AG08395 (cell line): ENCODE measurements around the gene KDM2B.
A peak's percentile ranks its signal among the peaks of the same experiment; 100 is the strongest.
"Not testable (repeated sequence)": the region's sequence is repeated elsewhere in the genome, so short reads cannot be mapped to it uniquely, and the experiment has no call there.

ENCODE experiments used
- DNase-seq: peaks from one replicate; pipeline ENCODE4 v3.0.0; 2012; ENCODE audit warnings: mixed read lengths, low spot score

The KDM2B gene

DNA sequence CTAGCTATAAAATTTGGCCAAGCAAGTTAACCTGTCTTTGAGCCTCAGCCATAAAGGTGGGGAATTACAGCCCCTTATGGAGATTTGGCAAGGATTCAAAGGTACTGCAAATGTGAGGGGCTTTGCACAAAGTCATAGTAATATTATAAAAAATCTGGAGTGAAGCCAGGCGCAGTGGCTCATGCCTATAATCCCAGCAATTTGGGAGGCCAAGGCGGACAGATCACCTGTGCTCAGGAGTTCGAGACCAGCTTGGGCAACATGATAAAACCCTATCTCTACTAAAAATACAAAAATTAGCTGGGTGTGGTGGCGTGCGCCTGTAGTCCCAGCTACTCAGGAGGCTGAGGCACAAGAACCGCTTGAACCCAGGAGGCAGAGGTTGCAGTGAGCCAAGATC, 4.1 kb upstream of the KDM2B start:
- not testable (repeated sequence) for DNase-seq

DNA sequence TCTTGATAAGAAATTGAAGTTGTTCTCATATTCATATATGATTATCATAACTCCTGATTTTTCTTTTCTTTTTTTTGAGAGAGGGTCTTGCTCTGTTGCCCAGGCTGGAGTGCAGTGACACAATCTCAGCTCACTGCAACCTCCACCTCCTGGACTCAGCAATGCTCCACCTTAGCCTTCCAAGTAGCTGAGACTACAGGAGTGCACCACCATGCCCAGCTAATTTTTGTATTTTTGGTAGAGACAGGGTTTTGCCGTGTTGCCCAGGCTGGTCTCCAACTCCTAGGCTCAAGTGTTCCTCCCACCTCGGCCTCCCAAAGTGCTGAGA, 2.5 kb upstream of the KDM2B start:
- DNase-seq, result not testable (repeated sequence)

DNA sequence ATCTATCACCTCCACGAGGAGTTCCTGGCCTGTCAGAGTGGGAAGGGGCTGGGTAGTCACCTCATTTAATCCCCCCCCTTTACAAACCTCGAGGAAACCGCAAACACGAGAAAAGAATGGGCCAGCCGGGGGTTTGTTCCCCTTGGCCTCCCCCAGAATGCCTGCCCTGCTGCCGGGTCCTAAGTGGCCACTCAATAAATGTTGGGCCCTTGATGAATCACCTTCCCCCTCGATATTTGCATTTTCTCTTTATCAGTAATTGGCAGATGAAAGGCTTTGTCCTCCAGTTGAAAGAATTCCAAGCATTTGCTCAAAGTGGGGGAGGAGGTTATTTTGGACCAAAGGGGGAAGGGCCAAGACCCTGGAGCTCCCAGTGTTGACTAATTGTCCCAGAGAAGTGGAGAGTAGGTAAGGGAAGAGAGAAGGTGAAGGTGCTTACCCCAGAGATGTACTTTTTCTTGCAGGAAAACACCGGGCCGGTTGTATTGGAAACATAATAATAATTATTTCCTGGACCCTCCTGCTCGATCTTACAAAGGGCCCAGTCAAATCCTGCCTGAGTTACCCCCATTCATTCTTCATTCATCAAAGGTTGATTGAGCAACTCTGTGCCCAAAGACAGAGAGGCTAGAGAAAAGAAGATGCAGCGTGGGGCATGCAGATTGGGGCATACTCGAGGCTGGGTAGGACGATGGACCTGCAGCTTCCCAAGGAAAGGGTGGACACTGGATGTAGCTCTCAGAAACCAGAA, 1.9 kb upstream of the KDM2B start:
- DNase-seq, result no peak

GRCh38 chr12:121581686-121582429, 1.0 kb upstream of the KDM2B start:
- peak; percentile 67 for DNase-seq

DNA sequence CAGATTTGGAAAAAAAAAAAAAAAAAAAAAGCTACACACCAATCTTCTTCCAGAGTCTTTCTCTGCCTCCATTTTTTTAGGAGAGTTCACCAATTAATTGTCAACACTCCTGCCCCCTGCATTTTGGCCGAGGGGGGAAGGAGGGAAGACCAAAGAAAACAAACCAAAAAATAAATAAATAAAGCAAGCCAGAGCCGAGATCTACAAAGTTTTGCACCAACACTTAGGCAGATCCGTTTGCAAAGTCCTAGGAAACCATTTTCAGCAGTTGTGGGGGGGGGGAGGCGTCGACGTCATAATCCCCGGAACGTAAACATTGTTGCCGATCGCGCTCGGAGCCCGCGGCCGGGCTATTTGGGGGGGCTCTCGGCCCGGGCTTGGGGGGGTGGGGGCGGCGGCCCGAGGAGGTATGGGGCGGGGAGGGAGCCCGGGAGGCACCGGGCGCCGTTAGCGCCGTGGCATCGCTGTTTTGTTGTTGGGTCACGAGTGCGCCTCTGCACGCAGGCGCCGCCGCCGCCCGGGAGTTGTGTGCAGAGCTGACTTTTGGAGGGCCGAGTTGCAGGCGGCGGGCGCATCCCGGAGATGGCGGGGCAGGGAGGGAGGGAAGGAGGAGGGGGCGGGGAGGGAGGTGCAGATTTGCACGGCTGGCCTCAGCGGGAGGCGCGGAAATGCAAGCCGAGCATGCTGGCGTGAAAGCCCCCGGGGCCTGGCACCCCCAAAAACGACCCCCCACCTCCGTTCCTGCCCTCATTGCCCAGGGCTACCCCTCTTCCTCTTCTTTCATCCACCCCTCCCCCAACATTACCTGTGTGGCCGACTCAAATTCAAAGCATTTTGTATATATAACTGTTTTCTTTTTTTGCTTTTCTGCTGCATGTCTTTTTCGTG, 598 bp downstream of the KDM2B start:
- DNase-seq, result peak; percentile 55

DNA sequence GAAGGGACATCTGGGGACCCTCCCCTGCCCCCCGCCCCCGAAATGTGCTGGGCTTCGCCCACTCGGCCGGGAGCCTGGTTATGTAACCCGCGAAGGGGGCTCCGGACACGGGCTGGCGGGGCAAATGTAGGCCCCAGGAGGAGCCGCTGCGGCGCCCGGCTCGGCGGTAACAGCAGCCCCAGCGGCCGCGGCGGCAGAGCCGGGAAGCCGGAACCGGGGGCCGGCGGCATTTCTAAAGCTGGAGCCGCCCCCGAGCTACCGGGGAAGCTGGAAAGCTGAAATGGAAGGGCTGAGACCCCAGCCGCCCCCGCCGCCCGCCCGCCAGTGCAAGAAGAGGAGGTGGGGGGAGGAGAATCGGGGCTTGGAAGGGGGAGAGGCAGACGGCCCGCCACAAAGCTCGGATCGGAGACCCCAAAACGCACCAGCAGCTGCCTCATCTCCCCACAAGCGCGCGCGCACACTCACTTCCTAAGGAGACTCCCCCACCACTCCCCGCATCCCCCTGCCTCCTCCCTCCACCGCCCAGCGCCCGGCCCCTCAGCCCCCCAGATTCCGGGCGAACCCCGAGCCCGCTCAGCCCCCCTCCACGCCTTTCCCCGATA, 1.5 kb downstream of the KDM2B start:
- DNase-seq, result no peak

DNA sequence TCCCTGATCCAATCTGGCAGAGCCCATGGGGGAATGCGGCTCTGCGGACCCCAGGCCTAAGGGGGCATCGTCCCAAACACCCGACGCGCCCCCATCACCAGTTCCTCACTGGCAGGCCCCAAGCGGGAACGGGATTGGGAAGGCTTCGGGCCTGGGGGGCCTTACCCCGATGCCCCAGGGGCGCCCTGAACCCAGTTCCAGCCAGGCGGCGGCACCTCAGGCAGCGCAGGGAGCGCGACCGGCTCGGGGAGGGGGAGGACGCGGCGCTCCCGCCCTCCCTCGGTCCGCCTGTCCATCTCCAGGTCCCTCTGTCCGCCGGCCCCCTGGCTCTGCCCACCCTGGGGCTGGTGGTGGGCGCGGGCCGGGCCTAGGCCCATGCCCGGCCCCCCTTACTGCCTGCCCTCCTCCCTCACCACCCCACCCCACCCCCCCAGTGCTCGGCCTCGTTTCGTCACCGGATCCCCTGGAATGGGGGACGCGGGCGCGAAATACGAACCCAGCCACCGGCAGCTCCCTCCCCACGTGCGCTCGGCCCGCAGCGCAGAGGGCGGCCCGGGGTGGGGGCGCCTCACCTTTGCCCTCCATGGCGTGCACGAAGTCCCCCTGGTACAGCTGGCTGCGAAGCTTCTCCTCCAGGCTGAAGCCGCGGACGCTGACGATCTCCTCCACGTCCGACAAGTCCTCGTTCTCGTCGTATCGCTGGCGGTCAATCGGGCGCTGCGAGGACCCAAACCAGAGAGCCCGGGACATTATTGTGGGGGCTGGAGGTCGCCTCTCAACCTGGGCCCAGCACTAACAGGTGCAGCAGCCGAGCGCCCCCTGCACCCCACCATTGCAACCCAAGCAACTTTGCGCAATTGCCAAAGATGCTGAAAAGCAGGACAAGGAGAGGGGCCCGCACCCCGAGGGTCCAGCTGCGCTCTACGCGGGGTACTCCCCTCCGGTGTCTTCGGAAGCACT, 2.3 kb downstream of the KDM2B start:
- peak; percentile 69 for DNase-seq

DNA sequence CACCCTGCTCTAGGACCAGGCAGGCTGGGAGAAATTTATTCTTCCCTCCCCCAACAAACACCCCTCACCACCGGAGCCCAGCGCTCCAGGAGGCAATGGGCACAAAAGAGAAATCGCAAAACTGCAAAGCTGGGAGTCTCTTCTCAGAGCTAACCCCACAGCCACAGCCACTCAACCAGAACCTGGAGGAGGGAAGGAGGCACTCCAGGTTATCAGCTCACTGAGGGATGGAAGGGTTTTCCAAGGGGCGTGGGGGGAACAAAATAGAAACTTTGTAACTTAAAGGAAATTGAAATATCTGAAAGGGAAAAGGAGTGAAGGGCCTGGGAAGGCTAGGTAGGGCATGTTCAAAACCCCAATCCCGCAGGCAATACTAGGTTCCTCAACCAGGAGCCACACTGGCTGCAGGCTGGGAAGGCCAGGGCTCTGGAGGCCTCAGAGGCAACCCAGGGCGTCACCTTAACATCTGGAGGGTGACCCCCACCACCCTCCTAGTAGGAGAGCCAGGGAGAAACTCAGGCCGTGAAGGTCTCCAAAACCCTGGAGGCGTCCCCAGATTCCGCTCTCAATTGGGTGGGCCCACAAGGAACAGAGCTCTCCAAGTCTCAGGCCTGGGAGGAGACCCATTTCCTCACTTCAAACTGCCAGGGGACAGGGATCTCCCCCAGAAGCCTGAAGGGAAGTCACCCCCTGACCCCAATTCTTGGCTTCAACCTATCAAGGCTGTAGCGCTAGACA, 3.2 kb downstream of the KDM2B start:
- DNase-seq, result no peak

- DNase-seq, result peak; percentile 83
These were observed 3.9 kb downstream of the KDM2B start for GRCh38 chr12:121576851-121577391.

DNA sequence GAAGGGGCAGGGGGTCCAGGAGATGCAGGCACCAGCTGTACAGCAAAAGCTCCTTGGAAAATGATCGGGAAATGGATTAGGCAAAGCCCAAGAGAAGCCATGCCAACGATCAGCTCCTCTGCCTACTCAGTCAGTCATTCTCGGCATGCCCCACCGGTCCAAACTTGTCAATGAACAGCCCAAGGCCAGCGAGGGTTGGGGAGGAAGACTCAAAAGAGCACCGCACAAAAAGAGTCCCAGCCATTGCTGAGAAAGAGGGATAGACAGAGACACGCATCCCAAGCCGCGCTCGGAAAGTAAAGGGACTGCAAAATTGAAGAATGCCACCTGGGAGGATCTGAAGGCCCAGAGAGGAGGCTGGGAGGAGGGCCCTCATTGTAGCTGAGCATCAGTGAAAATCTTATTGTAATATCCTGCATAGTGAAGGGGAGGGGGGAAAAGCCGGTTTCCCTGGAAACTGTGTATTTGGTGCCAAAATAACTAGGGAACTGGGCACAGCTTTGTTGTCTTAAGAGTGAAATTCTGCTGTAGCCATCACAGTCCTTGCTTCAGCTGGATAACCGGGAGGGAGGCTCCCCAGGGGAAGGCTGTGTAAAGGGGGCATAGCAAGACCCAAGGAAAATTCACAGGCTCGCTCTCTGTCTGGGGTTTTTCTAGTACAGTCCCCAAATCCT, 4.7 kb downstream of the KDM2B start:
- no peak for DNase-seq

DNA sequence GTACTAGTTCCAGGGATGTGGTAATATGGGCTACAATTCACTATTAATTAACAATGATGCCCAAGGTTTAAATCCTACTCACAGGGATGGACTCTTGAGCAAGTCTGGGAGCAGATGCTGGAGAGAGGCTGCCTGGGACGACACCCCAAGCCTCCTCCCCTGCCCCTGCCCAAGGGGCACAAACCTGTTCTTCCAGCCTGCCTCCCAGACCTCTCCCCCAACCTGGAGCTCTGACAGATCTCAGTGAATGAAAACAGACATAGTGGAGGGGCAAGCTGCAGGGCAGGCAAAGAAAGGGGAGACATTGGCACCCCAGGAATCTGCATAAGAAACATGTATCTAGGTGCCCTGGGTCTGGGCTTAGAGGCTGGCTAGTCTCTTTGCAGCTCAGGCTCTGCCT, 5.8 kb downstream of the KDM2B start:
- no peak for DNase-seq

- no peak for DNase-seq
These were observed 6.8 kb downstream of the KDM2B start for GRCh38 chr12:121574025-121574424.

DNA sequence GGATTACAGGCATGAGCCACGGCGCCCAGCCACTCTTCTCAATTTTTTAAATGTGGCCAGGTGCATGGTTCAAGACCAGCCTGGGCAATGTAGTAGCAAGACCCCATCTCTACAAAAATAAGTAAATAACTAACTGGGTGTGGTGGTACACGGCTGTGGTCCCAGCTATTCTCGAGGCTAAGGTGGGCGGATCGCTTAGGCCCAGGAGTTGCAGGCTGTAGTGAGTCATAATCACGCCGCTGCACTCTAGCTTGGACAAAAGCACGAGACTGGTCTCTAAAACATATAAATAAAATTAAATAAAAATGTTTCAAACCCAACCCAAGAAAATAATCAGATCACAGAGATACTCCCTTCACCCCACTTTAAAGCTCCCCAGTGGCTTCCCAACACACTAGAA, 8.9 kb downstream of the KDM2B start:
- DNase-seq, result no peak

- DNase-seq, result no peak
These were observed 10.1 kb downstream of the KDM2B start for GRCh38 chr12:121570467-121571283.

- peak; percentile 50 for DNase-seq
These were observed 11.7 kb downstream of the KDM2B start for GRCh38 chr12:121568971-121569751.

DNA sequence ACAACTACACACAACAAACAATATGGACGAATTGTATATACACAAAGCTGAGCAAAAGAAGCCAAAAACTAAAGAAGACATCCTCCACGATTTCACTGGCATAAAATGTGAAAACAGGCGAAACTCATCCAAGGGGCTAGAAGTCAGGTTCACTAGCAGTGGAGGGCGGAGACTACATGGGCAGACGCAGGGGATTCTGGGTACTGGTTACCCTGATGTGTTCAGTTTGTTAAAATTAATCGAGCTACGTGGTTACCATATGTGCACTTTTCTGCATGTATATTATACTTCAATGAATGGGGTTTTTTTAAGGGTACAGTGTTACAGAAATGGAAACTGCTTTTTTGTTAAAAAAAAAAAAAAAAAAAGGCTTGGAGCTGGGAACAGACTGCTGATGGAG, 12.3 kb downstream of the KDM2B start:
- no peak for DNase-seq

GRCh38 chr12:121565076-121565475, 15.7 kb downstream of the KDM2B start:
- DNase-seq, result no peak

DNA sequence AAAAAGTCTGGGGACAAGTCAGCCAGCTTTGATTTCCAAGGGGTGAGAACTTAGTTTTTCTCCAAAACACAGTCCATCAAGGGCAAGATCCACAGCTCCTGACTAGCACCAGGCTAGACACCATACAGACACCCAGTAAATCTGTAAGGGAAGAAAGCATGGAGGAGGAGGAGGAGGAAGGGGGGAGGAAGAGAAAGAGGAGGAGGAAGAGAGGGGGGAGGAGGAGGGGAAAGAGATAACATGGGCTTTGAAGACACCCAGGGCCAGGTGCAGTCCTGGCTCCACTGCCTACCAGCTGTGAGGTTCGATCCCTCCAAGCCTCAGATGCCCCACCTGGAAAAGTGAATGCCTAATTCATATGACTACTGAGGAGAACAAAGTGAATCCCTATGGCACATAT, 18.3 kb downstream of the KDM2B start:
- no peak for DNase-seq
